Peyer's patch (tissue), 4 donors: Measurements from ENCODE around the gene CNFN.

Experiments used
- CTCF ChIP-seq, 6 experiments: fragments of 450-650 bp in 4 of 6; fragments of 200-600 bp in 2 of 6; sonication (generic) in 1 of 6; IDR thresholded peaks; one replicate each; pipeline ENCODE4 v1.5.1; 2017 to 2019; ENCODE audit warnings: antibody characterized with exemption in 6 of 6, mild to moderate bottlenecking in 3 of 6, moderate library complexity in 1 of 6
- POLR2A ChIP-seq, 2 donors: fragments of 450-650 bp; IDR thresholded peaks; one replicate each; pipeline ENCODE4 v1.5.1; 2017; ENCODE audit warnings: antibody characterized with exemption in 2 of 2, mild to moderate bottlenecking in 2 of 2, moderate library complexity in 2 of 2

- no peak for TF ChIP-seq POLR2A (IDR thresholded peaks at IDR 0.05)
- TF ChIP-seq CTCF (IDR thresholded peaks at IDR 0.05) = no peak
Observed at GRCh38 chr19:42374826-42375376, 15.2 kb downstream of the CNFN start.
